Measurements from ENCODE around the gene GPR137B.

GRCh38 chr1:236113324-236114032, 28.9 kb upstream of the GPR137B start:
- TF ChIP-seq, protein P1, sequence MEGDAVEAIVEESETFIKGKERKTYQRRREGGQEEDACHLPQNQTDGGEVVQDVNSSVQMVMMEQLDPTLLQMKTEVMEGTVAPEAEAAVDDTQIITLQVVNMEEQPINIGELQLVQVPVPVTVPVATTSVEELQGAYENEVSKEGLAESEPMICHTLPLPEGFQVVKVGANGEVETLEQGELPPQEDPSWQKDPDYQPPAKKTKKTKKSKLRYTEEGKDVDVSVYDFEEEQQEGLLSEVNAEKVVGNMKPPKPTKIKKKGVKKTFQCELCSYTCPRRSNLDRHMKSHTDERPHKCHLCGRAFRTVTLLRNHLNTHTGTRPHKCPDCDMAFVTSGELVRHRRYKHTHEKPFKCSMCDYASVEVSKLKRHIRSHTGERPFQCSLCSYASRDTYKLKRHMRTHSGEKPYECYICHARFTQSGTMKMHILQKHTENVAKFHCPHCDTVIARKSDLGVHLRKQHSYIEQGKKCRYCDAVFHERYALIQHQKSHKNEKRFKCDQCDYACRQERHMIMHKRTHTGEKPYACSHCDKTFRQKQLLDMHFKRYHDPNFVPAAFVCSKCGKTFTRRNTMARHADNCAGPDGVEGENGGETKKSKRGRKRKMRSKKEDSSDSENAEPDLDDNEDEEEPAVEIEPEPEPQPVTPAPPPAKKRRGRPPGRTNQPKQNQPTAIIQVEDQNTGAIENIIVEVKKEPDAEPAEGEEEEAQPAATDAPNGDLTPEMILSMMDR (IDR thresholded peaks at IDR 0.05; ENCODE audit: poor library complexity), result no peak
- no peak for TF ChIP-seq EZH2phosphoT487 (IDR thresholded peaks at IDR 0.05; ENCODE audit: low read depth, severe bottlenecking, unreplicated experiment)

All from hepatocyte (in vitro differentiated cells).